GM12878 (cell line): ENCODE measurements around the gene ADAM11. TPM values are rescaled to one million over a fixed set of nuclear protein-coding genes. Genes with fewer than 3 reads are reported as not detected.

Source experiments
- ATAC-seq: fragments of 200-7000 bp; cut with Tn5 transposase; 3 replicates; pipeline ENCODE4 v1.9.1; 2020; ENCODE audit warnings: mild to moderate bottlenecking, moderate library complexity
- BruUV-seq: library from RNA; stranded (reverse); fragments of 400-500 nt; replicated peaks from 2 replicates; lab custom pipeline; 2021; lab: Mats Ljungman, UMichigan
- CTCF ChIA-PET: fragments of 300-600 bp; sonication (Branson Sonifier 250); formaldehyde crosslinking; extraction: SDS; loops from one replicate; lab custom pipeline; 2021; ENCODE audit warnings: inconsistent platforms; lab: Yijun Ruan, JAX
- POLR2A ChIA-PET: fragments of 350-600 bp; formaldehyde crosslinking; extraction: SDS; loops from one replicate; lab custom pipeline; 2021; ENCODE audit warnings: inconsistent platforms; lab: Charles Lee
- RAD21 ChIA-PET: fragments of 300-600 bp; sonication (Branson Sonifier 250); formaldehyde crosslinking; loops from one replicate; lab custom pipeline; 2023; ENCODE audit warnings: antibody characterized with exemption; ENCODE audit not compliant: unreplicated experiment; lab: Charles Lee
- SMC1A ChIA-PET: fragments of 300-600 bp; sonication (Branson Sonifier 250); formaldehyde crosslinking; loops from one replicate; lab custom pipeline; 2023; ENCODE audit not compliant: unreplicated experiment, uncharacterized antibody; lab: Charles Lee
- DNase-seq: peaks from one replicate; pipeline ENCODE4 v3.0.0-alpha.2; 2011; ENCODE audit warnings: low read depth, low spot score
- FAIRE-seq: peaks from 3 replicates; lab custom pipeline; 2011; peaks lifted over from hg19 to GRCh38; lab: Jason Lieb, UNC
- H2AFZ ChIP-seq: 2 replicates; pipeline ENCODE4 v1.6.0; 2011; ENCODE audit warnings: low read depth, low read length, control low read depth; ENCODE audit not compliant: control insufficient read depth
- H3K27ac ChIP-seq: 2 replicates; pipeline ENCODE4 v1.5.1; 2011; ENCODE audit warnings: control low read depth; ENCODE audit not compliant: control insufficient read depth, insufficient read depth
- H3K27me3 ChIP-seq, 2 experiments: replicated peaks in 1 of 2; 2 replicates each; pipeline versions ENCODE4 v1.6.0 to v1.6.1; 2011; ENCODE audit warnings: low read length in 1 of 2; ENCODE audit not compliant: control insufficient read depth in 2 of 2, insufficient read depth in 2 of 2
- H3K36me3 ChIP-seq, 2 experiments: 2 replicates each; pipeline ENCODE4 v1.5.1; 2011; ENCODE audit warnings: low read length in 1 of 2; ENCODE audit not compliant: control insufficient read depth in 2 of 2, insufficient read depth in 2 of 2
- H3K4me1 ChIP-seq: 2 replicates; pipeline ENCODE4 v1.6.1; 2011; ENCODE audit warnings: mild to moderate bottlenecking, low read length, moderate library complexity, mixed read lengths; ENCODE audit not compliant: control insufficient read depth, insufficient read depth
- H3K4me2 ChIP-seq: 2 replicates; pipeline ENCODE4 v1.6.0; 2011; ENCODE audit warnings: control low read depth; ENCODE audit not compliant: control insufficient read depth, insufficient read depth
- H3K4me3 ChIP-seq: fragments of 200-600 bp; sonication (generic); 2 replicates; pipeline ENCODE4 v1.5.1; 2016
- H3K79me2 ChIP-seq: 2 replicates; pipeline ENCODE4 v1.6.0; 2011; ENCODE audit warnings: low read length; ENCODE audit not compliant: control insufficient read depth, insufficient read depth
- H3K9ac ChIP-seq: 2 replicates; pipeline ENCODE4 v1.8.0; 2011; ENCODE audit warnings: low read length, control low read depth, mixed read lengths; ENCODE audit not compliant: control insufficient read depth, insufficient read depth
- H3K9me3 ChIP-seq: replicated peaks from 3 replicates; pipeline ENCODE4 v1.5.1; 2011; ENCODE audit warnings: mild to moderate bottlenecking, low read length; ENCODE audit not compliant: control insufficient read depth, insufficient read depth
- H4K20me1 ChIP-seq: 2 replicates; pipeline ENCODE4 v1.6.0; 2011; ENCODE audit not compliant: control insufficient read depth, insufficient read depth
- CEBPZ ChIP-seq: fragments of 150-350 bp; IDR thresholded peaks from 2 replicates; pipeline ENCODE4 v1.6.1; 2016; ENCODE audit warnings: low read depth, low read length
- EP300 ChIP-seq, 2 experiments: fragments of 150-350 bp in 1 of 2; IDR thresholded peaks; 2 replicates each; pipeline ENCODE4 v1.6.1; 2011 to 2012; ENCODE audit warnings: low read depth in 2 of 2, low read length in 2 of 2, borderline replicate concordance in 1 of 2, improper control_type of control experiment in 1 of 2, inconsistent platforms in 1 of 2; ENCODE audit not compliant: control insufficient read depth in 1 of 2
- EZH2 ChIP-seq: IDR thresholded peaks from 2 replicates; pipeline ENCODE4 v1.6.1; 2012; ENCODE audit warnings: low read depth, mild to moderate bottlenecking, control low read depth, inconsistent platforms, low read length, borderline replicate concordance; ENCODE audit not compliant: control insufficient read depth
- FOXK2 ChIP-seq: fragments of 450-650 bp; IDR thresholded peaks from 2 replicates; pipeline ENCODE4 v1.6.1; 2017; ENCODE audit warnings: mild to moderate bottlenecking, moderate library complexity
- MTA2 ChIP-seq: fragments of 450-650 bp; IDR thresholded peaks from 2 replicates; pipeline ENCODE4 v1.6.1; 2016; ENCODE audit warnings: low read depth, mild to moderate bottlenecking, moderate library complexity
- NBN ChIP-seq: fragments of 450-650 bp; IDR thresholded peaks from 2 replicates; pipeline ENCODE4 v1.6.1; 2016
- NR2C1 ChIP-seq: fragments of 450-650 bp; IDR thresholded peaks from 2 replicates; pipeline ENCODE4 v1.6.1; 2017; ENCODE audit warnings: antibody characterized with exemption, mild to moderate bottlenecking, moderate library complexity
- SMAD1 ChIP-seq: fragments of 450-650 bp; IDR thresholded peaks from 2 replicates; pipeline ENCODE4 v1.6.1; 2018; ENCODE audit warnings: mild to moderate bottlenecking, low read depth; ENCODE audit not compliant: partially characterized antibody
- SMC3 ChIP-seq: IDR thresholded peaks from 2 replicates; pipeline ENCODE4 v1.6.1; 2011; ENCODE audit warnings: low read length, improper control_type of control experiment, borderline replicate concordance
- STAT3 ChIP-seq: IDR thresholded peaks from 2 replicates; pipeline ENCODE4 v1.6.1; 2011; ENCODE audit warnings: low read depth, low read length, improper control_type of control experiment
- TCF7 ChIP-seq: IDR thresholded peaks from 2 replicates; pipeline ENCODE4 v1.6.1; 2014; ENCODE audit warnings: antibody characterized with exemption, borderline replicate concordance
- WRNIP1 ChIP-seq: IDR thresholded peaks from 2 replicates; pipeline ENCODE4 v1.6.1; 2011; ENCODE audit warnings: low read depth, low read length, improper control_type of control experiment, borderline replicate concordance
- YBX1 ChIP-seq: fragments of 450-650 bp; IDR thresholded peaks from 2 replicates; pipeline ENCODE4 v1.6.1; 2016; ENCODE audit warnings: antibody characterized with exemption
- ZBED1 ChIP-seq: IDR thresholded peaks from 2 replicates; pipeline ENCODE4 v1.6.1; 2016; ENCODE audit warnings: borderline replicate concordance
- ZBTB11 ChIP-seq: fragments of 450-650 bp; formaldehyde crosslinking; IDR thresholded peaks from 2 replicates; pipeline ENCODE4 v1.5.0; 2022; ENCODE audit warnings: mild to moderate bottlenecking, missing genetic modification characterization
- ZNF217 ChIP-seq: fragments of 450-650 bp; IDR thresholded peaks from 2 replicates; pipeline ENCODE4 v1.6.1; 2017; ENCODE audit warnings: antibody characterized with exemption, mild to moderate bottlenecking
- ZNF274 ChIP-seq: IDR thresholded peaks from one replicate; pipeline ENCODE4 v1.8.0; 2011; ENCODE audit not compliant: insufficient read length, insufficient read depth
- WGBS: methylation state at CpG from one replicate; pipeline ENCODE4 v1.1.6; 2016; ENCODE audit warnings: low lambda C conversion rate; ENCODE audit not compliant: insufficient replicate concordance, insufficient coverage; ENCODE audit errors: missing lambda C conversion rate; 5-methylcytosine and 5-hydroxymethylcytosine counted together
- in situ Hi-C: fragments of 300-500 bp; cut with MboI; formaldehyde crosslinking; loops from 9 replicates; pipeline ENCODE4 v1.14.3; 2018; ENCODE audit warnings: mixed read lengths
- intact Hi-C: fragments of 100-400 bp; cut with micrococcal nuclease; formaldehyde crosslinking; loops from one replicate; pipeline ENCODE4 v1.14.2; 2022; ENCODE audit not compliant: unreplicated experiment
- polyA plus RNA-seq, 11 experiments: library from polyadenylated mRNA; depleted of rRNA in 4 of 11; unstranded in 6 of 11; stranded (reverse) in 5 of 11; fragments of >200 nt; fragmentation: Nextera tagmentation in 4 of 11; fragmentation: Illumina TruSeq in 1 of 11; extraction: Ambion mirVana in 4 of 11; extraction: Trizol in 1 of 11; gene quantifications; 1 replicate in 1 of 11; 2 replicates in 10 of 11; pipeline versions ENCODE4 v1.2.1 to v1.2.3, GENCODE V29; 2011 to 2016; ENCODE audit warnings: inconsistent platforms in 2 of 11, missing spikeins in 2 of 11, low read depth in 1 of 11
- total RNA-seq, 4 experiments: library from RNA; depleted of rRNA in 3 of 4; stranded (reverse); fragments of >200 nt in 3 of 4; fragmentation: Illumina TruSeq in 1 of 4; extraction: Trizol in 1 of 4; gene quantifications; 2 replicates each; pipeline versions ENCODE4 v1.2.1 to v1.2.3, GENCODE V29; 2013 to 2021

Gene ADAM11
- total and polyA plus RNA-seq, 10 of the 15 experiments (the other 5 are each of a cell fraction or from before 2014, with no cell fraction given) = 0.03 to 0.37 (median 0.06) TPM; not detected in 3

GRCh38 chr17:44795928-44796327, 37.1 kb downstream of the ADAM11 start:
- Histone ChIP-seq H3K9me3 (no peaks in the 10 kb centered on the region), H4K20me1 (no peaks in the 10 kb centered on the region), H3K4me1 (no peaks in the 10 kb centered on the region), H3K27me3 (no peaks in the 10 kb centered on the region), H3K79me2 (no peaks in the 10 kb centered on the region), H3K4me3 (no peak overlapping the region), H3K9ac (no peak overlapping the region), H3K4me2 (no peak overlapping the region), H3K27ac (no peak overlapping the region), H3K36me3 (no peaks in the 10 kb centered on the region; a peak in 1 of 4 replicates), H2AFZ (no peak overlapping the region)
- 77% methylated on average over 10 of the region's 10 CpGs for WGBS
- no TSS peak for BruUV-seq
- ChIA-PET SMC1A (no interaction called here), CTCF (no interaction called here), RAD21 (no interaction called here), POLR2A (no interaction called here)
- DNase-seq (no peak), FAIRE-seq (no peak), ATAC-seq (no peak)
- intact Hi-C loops (no loop called here), in situ Hi-C loops (no loop called here)
- no peak for TF ChIP-seq ZBED1
- TF ChIP-seq SMC3 = no peak
- TF ChIP-seq FOXK2 = no peak
- no peak for TF ChIP-seq ZBTB11 (CRISPR knock-in tag)
- no peak for TF ChIP-seq ZNF217
- TF ChIP-seq EZH2 = no peak
- TF ChIP-seq NR2C1 = no peak
- TF ChIP-seq NBN = no peak
- no peak for TF ChIP-seq YBX1
- TF ChIP-seq STAT3 = no peak
- TF ChIP-seq ZNF274 = no peak
- TF ChIP-seq EP300 (IDR thresholded peaks at IDR 0.05; ENCODE audit: borderline replicate concordance in 1 of 2, control insufficient read depth in 1 of 2, low read depth in 2 of 2, low read length in 2 of 2) = no peak
- no peak for TF ChIP-seq SMAD1
- TF ChIP-seq MTA2 = no peak
- TF ChIP-seq WRNIP1 = no peak
- TF ChIP-seq TCF7 = no peak
- no peak for TF ChIP-seq CEBPZ
